HepG2 (cell line): ENCODE measurements around the gene GIPC3.

Experiments used
- CERS6 ChIP-seq: sonication (generic); formaldehyde crosslinking; IDR thresholded peaks from 2 replicates; pipeline ENCODE4 v1.5.0; 2020; ENCODE audit warnings: missing genetic modification reagents
- ERF ChIP-seq: IDR thresholded peaks from 2 replicates; pipeline ENCODE4 v1.6.1; 2018; ENCODE audit warnings: missing biosample characterization, missing genetic modification reagents
- KLF11 ChIP-seq: IDR thresholded peaks from 2 replicates; pipeline ENCODE4 v1.6.1; 2016; ENCODE audit warnings: missing compliant biosample characterization
- PITX1 ChIP-seq: sonication (generic); formaldehyde crosslinking; IDR thresholded peaks from 2 replicates; pipeline ENCODE4 v1.5.1; 2020; ENCODE audit warnings: mild to moderate bottlenecking, missing genetic modification reagents
- RERE ChIP-seq: IDR thresholded peaks from 2 replicates; pipeline ENCODE4 v1.6.1; 2016; ENCODE audit warnings: low read depth, missing genetic modification reagents, missing compliant biosample characterization
- ZBTB10 ChIP-seq: sonication (generic); formaldehyde crosslinking; IDR thresholded peaks from 2 replicates; pipeline ENCODE4 v1.4.0; 2020; ENCODE audit warnings: missing genetic modification reagents, borderline replicate concordance
- ZNF138 ChIP-seq: sonication (generic); formaldehyde crosslinking; IDR thresholded peaks from 2 replicates; pipeline ENCODE4 v1.5.0; 2020; ENCODE audit warnings: mild to moderate bottlenecking, low read depth, missing genetic modification reagents
- ZNF431 ChIP-seq: sonication (generic); formaldehyde crosslinking; IDR thresholded peaks from 2 replicates; pipeline ENCODE4 v1.9.0; 2022; ENCODE audit warnings: missing genetic modification reagents, low read depth, mild to moderate bottlenecking, borderline replicate concordance
- TF ChIP-seq, protein P1 (sequence below), 2 experiments: IDR thresholded peaks; 2 replicates each; pipeline ENCODE4 v1.6.1; 2011 to 2012; ENCODE audit warnings: low read length in 2 of 2, borderline replicate concordance in 1 of 2, low read depth in 1 of 2, mild to moderate bottlenecking in 1 of 2, moderate library complexity in 1 of 2

DNA sequence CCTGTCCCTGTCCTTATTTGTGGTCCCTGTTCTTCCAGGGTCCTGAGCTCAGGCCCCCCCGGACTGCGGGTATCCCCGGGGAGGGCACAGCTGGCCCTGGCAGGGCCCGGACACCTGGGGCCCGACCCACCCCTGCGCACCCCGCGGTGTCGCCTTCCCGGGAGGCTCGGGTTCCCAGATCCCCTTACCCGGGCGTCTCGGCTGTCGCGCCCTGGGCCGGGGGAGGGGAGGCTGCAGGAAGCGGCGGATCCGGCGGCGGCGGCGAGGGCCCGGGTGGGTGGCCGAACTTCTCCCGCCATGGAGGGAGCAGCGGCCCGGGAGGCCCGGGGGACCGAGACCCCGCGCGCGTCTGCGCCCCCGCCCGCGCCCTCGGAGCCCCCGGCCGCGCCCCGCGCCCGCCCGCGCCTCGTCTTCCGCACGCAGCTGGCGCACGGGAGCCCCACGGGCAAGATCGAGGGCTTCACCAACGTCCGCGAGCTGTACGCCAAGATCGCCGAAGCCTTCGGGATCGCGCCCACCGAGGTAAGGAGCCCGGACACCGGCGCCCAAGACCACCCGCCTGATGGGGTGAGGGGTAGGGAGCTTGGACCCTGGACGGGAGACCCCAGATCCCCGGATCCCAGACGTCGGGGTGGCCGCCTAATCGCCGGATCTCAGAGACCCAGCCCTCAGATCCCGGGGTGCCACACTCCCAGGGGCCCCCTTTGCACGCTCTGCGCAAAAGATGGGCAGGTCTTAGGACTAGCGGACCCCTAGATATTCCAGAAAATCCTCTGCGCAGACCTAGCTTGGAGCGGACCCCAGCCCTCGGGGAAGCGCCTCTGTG, at the start of gene GIPC3:
- no peak for TF ChIP-seq ZBTB10 (CRISPR knock-in tag)
- TF ChIP-seq ERF: no peak
- TF ChIP-seq CERS6: no peak
- TF ChIP-seq KLF11 (CRISPR knock-in tag): no peak
- no peak for TF ChIP-seq ZNF138 (CRISPR knock-in tag)
- TF ChIP-seq RERE: no peak
- TF ChIP-seq PITX1 (CRISPR knock-in tag): no peak
- TF ChIP-seq ZNF431 (CRISPR knock-in tag): no peak
- TF ChIP-seq, protein P1, sequence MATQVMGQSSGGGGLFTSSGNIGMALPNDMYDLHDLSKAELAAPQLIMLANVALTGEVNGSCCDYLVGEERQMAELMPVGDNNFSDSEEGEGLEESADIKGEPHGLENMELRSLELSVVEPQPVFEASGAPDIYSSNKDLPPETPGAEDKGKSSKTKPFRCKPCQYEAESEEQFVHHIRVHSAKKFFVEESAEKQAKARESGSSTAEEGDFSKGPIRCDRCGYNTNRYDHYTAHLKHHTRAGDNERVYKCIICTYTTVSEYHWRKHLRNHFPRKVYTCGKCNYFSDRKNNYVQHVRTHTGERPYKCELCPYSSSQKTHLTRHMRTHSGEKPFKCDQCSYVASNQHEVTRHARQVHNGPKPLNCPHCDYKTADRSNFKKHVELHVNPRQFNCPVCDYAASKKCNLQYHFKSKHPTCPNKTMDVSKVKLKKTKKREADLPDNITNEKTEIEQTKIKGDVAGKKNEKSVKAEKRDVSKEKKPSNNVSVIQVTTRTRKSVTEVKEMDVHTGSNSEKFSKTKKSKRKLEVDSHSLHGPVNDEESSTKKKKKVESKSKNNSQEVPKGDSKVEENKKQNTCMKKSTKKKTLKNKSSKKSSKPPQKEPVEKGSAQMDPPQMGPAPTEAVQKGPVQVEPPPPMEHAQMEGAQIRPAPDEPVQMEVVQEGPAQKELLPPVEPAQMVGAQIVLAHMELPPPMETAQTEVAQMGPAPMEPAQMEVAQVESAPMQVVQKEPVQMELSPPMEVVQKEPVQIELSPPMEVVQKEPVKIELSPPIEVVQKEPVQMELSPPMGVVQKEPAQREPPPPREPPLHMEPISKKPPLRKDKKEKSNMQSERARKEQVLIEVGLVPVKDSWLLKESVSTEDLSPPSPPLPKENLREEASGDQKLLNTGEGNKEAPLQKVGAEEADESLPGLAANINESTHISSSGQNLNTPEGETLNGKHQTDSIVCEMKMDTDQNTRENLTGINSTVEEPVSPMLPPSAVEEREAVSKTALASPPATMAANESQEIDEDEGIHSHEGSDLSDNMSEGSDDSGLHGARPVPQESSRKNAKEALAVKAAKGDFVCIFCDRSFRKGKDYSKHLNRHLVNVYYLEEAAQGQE (IDR thresholded peaks at IDR 0.05; ENCODE audit: borderline replicate concordance in 1 of 2, low read depth in 1 of 2, low read length in 2 of 2): no peak
